Endometrial microvascular endothelial cells (primary cell): ENCODE data around the gene BACE2. TPM values are rescaled to one million over a fixed set of nuclear protein-coding genes. Genes with fewer than 3 reads are reported as not detected.
"Not testable (repeated sequence)": the region's sequence is repeated elsewhere in the genome, so short reads cannot be mapped to it uniquely, and the experiment has no call there.

Source experiments
- in situ Hi-C: cut with HindIII; loops from 2 replicates; pipeline ENCODE4 v1.10.0; 2017; ENCODE audit warnings: low sequenced_read_pairs, low pct_unique_long_range_greater_than_20kb; ENCODE audit errors: inconsistent ontology term
- total RNA-seq: library from RNA; depleted of rRNA; stranded (reverse); fragments of >200 nt; gene quantifications from one replicate; pipeline ENCODE4 v1.2.3, GENCODE V29; 2015; ENCODE audit errors: inconsistent ontology term

The BACE2 gene
- total RNA-seq, 1 donor from 2014 or later: 120 TPM

DNA sequence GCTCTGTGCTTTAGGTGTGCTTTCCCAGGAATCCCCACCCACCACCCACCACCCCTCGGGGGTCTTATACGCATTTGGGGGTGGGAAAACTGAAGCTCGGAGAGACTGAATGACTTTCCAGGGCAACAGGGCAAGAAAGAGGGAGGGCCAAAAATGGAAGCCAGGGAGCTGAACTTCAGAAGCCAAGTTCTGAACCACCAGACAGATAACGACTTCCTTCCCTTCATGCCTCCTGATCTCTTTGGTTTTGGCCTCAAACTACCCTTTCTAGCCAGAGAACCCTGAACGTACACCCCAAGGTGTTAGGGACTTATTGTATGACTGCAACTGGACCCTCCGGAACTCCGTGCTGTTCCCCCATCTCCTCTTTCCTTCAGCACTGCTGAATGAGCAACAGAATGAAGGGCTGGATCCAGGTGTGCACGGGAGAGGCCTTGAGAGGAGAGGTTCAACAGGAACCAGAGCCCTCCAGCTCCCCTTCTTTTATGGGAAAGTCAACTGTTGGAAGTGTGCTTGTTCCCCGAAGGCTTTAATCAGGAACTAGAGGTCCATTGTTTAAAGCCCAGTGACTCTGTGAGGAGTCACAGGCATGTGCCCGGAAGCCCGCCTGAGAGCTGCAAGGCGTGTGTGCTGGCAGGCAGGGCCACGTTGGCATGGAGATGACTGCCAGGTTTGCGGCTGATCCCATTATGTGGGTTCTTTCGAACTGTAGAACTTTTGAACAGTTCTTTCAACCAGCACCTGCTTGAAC, 3.1 kb downstream of the BACE2 start:
- in situ Hi-C loops: no loop called here

DNA sequence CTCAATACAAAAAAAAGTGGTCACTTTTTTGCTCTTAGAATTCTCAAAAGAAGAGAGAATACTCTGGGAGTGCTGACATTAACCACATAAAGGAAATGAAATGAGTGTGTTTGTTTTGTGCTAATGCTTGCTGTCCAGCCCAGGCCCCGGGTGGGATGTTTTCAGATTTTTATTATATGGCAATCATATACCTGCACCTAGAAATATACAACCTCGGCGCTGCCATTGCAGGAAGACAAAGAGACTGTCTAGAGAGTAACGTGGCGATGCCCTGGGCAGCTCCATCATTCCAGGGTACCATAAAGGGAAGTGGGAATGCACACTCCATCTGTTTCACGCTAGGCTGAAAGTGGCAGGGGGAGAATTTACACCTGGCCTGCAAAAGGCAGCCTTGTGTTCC, 7.1 kb downstream of the BACE2 start:
- in situ Hi-C loops: no loop called here

DNA sequence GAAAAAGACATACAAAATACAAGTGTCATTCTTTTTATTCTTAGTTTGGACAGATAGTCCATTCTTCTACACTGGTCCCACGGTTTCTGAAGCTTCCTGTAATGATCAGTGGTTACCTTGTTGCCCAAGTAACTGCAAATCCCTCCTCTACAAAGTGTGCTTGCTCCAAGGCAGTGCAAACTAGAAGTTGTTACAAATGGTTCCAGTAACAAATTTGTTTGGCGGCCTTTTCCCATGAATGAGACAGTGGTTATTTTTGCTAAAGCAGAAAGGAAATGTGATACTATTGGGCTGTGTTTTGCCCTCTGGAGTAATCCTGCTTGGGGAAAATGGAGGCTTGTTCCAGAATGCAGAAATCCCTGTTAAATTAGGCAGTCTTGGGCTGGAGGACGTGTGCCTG, 8.9 kb downstream of the BACE2 start:
- in situ Hi-C loops: no loop called here

DNA sequence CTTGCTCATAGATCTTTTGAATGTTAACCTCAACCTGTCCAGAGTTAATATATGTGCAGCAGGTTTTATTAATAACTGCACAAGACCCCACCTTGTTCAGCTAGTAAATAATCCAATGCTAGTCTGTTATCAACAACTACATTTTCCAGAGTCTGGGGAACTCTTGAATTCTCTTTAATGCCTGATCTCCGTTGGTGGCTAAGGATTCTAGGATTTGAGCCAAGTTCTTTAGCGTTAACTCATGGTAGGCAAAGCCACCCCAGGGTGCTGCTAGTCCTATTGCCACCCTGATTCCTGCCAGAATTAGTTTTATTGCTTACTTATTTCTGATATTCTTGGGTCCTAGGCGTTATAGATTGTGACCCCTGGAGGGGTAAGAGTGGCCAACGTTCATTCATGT, 12.8 kb downstream of the BACE2 start:
- in situ Hi-C loops: no loop called here

DNA sequence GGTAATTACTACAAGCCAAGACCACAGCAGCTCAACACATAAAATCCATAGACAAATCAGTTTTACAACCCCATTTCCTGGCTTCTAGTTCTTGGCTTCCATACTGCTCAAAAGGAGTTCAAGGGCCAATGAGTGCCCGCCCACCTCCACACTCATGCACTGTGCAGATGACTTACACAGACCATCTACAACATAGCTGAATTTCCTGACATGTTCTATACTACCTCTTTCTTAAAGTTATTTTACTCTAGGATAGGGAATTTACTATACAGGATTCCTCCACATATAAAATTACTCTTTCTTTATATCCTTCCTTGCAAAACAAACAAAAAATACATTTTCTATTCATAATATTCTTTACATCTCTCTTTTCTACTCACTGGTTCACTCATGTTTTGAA, 14.6 kb downstream of the BACE2 start:
- in situ Hi-C loops: no loop called here

DNA sequence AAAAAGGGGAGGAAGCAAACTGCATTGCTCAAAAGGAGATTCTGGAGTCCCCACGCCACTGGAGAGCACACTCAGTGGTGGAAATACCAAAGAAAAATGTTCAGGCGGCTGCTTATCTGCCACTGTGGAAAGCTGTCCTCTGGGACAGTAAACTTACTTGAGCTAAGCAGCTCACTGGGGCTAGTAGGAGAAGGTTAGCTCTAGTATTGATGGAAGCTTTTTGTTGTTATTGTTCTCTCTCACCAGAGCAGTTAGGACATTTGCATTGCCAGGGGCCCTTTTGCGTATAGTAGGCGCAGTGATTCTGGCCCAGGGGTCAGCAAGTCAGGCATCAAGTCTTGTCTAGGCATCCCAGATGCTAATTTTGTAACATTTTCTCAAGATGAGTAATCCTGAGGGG, 15.6 kb downstream of the BACE2 start:
- in situ Hi-C loops: no loop called here

DNA sequence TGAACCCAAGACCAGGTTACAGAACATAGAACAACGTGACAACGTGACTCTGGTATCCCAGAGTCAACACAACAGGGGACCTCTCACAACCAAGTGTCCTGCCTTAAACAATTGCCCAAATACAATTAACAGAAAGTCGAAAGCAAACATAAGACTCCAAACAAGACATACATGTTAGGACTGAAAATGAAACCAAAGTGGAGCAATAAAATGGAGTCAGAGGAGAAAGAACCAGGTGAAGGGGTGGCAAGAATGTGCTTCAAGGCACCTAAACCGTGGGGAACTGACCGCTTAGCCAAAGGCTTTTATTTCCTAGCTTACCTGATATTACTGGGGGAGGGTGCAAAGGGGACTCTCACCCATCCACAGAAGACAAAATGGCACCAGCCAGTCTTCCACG, 17.8 kb downstream of the BACE2 start:
- in situ Hi-C loops: no loop called here

DNA sequence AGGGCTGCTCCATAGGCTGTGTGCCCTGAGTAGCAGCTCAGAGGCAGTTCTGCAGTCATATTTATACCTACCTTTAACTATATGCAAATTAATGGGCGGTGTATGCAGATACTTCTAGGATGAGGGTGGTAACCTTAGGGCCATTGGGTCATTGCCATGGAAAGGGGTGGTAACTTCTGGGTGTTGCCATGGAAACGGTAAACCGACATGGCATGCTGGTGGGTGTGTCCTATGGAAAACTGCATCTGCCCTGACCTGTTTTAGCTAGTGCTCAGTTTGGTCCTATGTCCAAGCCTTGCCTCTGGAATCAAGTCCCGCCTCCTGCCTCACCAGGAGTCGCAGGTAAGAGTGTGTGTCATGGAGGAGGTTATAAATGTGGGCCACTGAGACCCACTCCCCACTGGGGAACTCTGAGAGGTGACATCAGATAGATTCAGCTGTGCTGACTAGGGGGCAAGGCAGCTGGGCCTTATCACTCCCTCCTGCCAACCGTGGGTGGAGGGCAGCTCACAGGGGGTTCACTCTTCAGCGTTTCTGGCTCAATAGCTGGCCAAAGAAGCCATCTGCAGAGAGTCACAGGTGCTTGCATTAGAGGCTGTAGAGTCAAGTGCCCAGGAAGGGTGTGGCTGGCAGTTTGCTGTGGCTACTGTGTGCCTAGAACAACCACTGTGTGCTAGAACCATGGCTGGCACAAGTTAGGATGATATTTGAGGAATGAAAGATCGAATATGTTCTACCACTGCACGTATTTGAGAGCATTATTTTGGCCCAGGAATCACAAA, 19.0 kb downstream of the BACE2 start:
- in situ Hi-C loops: no loop called here

DNA sequence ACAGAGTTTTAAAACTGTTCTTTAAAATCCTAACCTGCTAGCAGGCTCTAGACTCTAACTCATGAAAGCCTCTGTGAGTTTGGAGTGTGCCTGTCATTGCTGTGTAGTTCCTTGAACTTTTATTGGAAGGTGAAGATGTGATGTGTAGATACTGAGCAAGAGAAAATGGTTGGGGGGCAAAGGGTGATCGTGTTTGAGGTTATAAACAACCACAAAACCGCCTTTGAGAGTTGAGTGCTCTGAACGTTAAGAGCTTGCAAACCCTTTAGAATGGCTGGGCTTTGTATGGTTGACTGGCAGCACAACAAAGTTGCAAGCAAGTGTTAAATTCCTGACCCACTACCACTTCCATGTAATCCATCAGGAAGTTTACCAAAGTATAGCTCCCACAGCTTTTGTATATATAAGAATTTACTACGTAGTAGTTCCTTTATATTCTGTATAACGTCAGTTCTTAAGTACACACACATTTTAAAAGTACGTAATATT, 19.6 kb downstream of the BACE2 start:
- in situ Hi-C loops: no loop called here

DNA sequence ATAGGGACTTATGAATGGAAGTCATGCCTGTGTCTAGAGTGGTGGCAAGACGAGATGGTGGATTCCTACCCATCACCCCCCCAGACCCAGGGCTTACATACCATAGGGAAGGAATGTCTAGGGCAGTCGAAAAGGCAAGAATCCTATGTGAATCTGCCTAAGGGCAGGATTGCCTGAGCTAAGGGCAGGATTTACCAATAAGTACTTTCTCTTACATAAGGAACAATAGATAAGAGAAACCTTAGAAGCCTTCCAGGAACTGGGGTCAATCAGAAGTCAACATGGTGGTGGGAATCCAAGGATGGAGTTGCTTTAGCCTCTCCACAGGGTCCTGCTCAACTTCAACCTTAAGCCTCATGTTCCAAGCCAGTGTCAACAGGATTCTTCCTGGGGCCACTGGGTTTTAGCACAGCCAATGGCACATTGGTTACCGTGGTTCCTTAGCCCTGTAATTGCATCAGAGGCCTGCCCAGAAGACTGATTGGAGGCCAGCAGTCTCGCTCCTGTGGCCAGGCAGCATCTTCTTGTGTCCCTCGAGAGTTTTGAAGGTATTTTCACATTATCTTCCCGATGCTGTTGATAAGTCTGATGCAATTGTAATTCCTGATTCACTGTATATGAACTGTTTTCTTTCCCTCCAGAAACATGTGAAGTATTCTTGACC, 20.7 kb downstream of the BACE2 start:
- in situ Hi-C loops: no loop called here

DNA sequence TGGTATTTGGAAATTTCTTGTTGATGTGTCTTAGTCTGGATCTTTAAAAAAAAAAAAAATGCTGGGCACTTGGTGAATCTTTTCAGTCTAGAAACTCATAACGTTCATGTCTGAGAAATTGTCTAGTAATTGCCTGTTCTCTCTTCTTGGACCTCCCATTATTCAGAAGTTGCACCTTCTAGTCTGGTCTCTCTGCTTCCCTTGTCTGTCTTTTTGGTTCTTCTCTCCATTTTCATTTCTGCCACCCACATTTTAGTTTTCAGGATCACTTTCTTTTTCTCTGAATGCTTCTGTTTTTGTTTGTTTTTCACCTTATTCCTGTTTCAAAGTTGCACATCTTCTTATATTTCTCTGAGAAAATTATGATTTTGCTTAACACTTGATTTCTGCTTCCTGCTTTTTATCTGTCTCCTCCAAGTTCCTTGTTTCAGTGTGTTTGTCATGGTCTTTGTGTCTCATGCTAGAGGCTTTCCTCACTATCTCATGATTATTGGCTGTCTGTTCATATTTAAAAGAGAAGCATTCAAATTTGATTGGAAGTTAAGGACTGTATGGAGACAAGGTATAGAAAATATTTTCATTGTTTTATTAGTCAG, 21.3 kb downstream of the BACE2 start:
- in situ Hi-C loops: no loop called here

DNA sequence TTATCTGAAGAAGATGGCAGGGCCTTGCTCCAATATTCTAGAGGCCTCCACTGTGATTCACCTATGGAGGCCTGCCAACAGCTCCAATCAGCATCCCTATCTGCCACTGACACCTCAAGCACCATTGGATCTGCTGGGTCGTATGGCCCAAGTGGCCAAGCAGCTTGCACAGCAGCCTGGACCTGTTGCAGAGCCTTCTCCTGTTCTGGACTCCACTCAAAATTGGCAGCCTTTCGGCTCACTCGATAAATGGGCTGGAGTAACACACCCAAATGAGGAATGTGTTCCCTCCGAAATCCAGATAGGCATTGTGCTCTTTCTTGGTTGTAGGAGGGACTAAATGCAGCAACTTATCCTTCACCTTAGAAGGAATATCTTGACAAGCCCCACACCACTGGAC, 24.6 kb downstream of the BACE2 start:
- in situ Hi-C loops: not testable (repeated sequence)

DNA sequence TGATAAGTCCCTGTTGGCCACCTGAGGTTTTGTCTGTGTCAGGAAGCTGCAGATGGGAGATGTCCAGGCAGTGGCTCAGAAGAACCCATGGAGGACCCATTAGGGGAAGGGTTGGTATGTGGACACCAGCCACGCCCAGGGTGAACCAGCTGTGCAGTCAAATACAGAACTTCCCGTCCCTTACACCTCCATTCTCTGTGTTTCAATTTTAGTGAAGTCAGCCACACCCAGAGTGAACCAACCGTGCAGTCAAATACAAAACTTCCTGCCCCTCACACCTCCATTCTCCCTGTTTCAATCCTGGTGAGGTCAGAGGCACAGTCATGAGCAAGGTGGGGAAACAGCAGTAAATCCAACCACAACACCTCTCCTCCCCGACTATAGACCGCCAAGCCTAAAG, 27.4 kb downstream of the BACE2 start:
- in situ Hi-C loops: no loop called here

DNA sequence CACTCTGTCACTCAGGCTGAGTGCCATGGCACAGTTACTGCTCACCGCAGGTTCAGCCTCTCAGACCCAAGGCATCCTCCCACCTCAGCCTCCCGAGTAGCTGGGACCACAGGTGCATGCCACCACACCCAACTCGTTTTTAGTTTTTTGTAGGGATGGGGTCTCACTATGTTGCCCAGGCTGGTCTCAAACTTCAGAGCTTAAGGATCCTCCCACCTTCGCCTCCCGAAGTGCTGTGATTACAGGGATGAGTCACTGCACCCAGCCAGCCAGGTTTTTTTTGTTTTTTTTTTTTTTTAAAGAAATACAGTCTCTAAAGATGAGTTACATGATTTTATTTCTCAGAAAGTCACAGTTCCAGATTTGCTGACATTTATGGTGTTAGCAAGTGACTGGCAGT, 29.0 kb downstream of the BACE2 start:
- in situ Hi-C loops: no loop called here

DNA sequence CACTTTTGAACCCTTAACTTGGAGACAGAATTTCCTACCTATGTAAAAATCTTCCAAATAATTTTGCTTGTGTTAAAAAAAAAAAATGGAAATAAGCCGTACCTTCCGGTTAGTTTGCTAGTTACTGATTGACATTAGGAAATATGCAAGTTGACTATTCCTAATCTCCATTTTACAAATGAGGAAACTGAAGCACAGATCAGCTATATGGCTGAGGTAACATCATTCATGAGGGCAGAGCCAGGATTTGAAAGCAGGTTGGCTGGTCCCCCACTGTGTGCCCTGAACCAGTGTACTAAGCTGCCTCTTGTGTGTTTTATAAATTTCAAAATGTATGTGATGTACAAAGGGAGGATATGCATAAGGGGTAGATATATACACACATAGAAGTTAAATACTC, 29.6 kb downstream of the BACE2 start:
- in situ Hi-C loops: no loop called here

DNA sequence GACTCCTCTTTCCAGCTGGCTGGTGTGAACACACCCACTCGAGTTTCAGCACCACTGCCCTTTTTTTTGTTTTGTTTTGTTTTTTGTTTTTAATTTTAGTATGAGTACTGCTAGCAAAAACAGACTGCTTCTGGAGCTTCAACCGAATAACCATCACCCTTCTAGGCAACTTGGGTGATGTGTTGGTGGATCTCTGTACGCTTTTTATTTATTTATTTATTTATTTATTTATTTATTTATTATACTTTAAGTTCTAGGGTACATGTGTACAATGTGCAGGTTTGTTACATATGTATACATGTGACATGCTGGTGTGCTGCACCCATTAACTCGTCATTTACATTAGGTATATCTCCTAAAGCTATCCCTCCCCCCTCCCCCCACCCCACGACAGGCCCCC, 30.7 kb downstream of the BACE2 start:
- in situ Hi-C loops: not testable (repeated sequence)

DNA sequence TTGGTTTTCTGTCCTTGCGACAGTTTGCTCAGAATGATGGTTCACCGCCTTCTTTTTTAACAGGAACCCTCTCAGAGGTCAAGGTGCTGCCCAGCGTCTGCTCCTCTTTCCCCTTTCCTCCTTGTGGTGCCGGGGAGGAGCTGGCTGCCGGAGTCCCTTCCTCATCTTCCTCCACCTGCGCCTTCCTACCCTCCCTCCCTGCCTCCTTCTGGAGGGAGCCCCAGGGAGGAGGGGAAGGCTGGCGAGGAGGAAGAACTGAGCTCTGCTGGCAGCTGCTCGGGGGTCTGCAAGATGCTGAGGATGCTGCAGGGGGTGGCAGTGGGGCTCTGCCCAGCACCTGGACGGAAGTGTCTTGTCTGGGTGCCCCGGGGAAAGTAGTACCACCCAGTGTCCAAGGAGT, 31.2 kb downstream of the BACE2 start:
- in situ Hi-C loops: no loop called here

DNA sequence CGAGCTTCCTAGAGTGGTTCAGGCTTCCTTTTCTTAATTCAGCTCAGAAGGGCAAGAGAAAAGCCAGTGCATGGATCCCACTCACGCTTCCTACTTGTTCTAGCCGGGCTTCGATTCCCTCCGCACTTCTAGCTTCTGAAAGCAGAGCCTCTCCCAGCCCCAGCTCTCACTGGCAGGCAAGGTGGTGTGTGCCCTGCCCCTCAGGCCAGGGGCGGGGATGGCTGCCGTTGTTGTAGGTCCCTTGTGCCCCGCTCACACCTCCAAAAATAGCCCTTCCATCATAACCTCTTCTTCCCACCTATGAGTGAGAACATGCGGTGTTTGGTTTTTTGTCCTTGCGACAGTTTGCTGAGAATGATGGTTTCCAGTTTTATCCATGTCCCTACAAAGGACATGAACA, 31.6 kb downstream of the BACE2 start:
- in situ Hi-C loops: no loop called here

DNA sequence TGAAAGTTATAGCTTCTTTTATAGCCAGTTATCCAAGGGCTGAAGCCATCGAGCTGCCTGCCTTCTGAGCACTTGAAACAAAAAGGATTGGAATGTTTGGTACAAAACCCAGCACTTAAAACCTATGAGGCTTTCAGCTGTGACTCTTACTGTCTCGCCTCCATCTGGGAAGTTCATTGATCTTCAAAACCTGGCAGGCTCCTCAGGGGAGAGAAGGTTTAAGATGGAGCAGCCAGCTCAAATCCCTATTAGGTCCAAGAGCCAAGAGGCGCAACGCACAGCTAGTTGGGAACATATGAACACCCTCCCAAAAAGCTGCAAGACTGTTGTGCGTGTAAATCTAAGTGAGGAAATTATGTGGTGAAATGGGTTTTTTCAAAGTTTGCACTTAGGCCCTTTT, 33.4 kb downstream of the BACE2 start:
- in situ Hi-C loops: no loop called here

DNA sequence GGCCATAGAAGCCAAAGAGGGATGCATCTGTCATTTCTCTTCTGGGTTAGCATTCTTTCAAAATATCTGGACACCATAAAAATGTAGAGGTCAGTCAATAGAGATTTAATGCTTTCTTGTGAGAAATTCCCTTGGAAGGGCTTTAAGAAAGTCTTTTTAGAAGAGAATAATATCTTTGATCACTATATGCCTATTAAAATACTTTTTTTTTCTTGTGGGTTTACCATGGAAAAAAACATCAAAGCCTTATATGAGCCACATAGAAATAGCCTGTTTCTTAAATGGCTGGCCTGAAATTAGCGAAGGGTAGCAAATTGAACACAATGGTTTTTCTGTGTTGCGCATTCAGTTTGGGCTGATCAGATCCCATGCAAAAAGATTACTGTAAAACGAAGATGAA, 36.8 kb downstream of the BACE2 start:
- in situ Hi-C loops: no loop called here
